GM21381 (cell line): ENCODE data around the gene ARRB1.

Experiments used
- ATAC-seq: cut with Tn5 transposase; IDR thresholded peaks from one replicate; pipeline ENCODE4 v1.9.1; 2021; ENCODE audit warnings: mild to moderate bottlenecking, moderate library complexity; ENCODE audit not compliant: unreplicated experiment

ARRB1 gene

DNA sequence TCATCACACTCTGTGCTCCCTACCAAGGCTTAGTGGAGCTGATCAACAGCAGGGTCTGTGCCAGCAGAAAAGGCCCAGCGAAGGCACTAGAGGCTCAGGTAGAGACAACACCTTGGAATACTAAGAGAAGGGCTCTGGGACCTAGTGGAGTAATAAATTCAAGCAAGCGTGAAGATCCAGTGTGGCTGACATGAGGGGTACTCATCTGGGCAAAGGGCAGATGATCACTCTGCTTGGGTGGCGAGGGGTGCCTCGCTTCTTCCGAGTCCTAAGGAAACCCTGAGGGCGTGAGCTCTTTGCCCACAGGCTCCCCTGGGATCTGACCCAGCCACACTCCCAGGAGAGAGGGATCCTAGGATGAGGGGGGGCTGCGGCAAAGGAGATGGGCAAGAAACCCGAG is 114.4 kb downstream of the ARRB1 start:
- ATAC-seq: no peak

DNA sequence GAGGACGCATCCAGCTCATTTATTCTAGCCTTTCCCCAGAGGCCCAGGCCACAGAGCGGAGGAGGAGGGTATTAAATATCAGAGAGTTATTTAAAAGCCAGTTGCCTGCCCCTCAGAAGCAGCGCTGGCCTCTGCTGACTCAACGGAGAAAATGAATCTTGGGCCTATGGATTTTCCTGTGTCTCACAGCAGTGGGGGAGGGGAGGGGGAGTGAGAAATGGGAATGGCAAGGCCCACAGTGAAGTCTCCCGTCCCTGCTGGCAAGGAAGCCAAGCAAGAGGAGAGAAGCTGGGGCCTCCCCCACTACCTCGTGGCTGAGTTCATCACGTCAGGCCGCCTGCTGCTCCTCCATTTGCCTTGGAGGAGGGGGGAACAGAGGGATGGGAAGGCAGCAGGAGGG is 115.4 kb downstream of the ARRB1 start:
- ATAC-seq: no peak

DNA sequence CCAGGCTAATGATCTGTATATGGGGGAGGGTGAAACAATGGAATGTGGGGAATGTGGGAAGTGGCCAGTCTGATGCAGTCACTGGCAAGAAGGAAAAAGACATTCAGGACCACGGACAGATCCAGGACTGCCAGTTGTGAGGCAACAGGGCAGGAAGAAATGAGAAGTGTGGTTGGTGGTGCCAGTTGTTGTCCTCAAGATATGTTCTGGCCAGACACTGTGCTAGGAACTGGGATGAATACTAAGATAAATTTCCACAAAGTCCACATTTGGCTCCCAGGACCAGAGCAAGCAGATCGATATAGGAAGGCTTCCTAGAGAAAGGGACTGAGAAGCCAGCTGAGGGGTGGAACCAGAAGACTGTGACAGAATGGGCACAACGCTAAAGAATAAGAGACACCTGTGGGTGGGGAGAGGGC is 117.7 kb downstream of the ARRB1 start:
- ATAC-seq: no peak

DNA sequence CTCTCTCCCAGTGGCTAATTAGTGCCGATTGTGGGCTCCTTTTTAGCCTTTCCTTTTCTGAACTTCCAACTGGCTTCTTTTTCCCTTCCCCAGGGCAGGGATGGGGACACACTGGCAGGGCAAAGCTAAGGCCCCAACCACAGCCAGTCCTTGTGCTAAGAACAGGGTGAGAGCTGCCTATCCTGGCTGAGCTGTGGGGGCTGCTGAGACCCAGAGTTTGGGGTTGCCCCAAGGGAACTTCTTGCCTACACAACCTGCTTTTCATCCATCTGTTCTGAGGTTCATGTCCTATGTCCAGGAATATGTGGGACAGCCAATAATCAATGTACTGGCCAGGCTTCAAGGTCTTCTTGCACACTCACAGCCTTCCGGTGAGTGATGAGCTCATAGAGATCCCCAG is 120.8 kb downstream of the ARRB1 start:
- ATAC-seq: no peak

DNA sequence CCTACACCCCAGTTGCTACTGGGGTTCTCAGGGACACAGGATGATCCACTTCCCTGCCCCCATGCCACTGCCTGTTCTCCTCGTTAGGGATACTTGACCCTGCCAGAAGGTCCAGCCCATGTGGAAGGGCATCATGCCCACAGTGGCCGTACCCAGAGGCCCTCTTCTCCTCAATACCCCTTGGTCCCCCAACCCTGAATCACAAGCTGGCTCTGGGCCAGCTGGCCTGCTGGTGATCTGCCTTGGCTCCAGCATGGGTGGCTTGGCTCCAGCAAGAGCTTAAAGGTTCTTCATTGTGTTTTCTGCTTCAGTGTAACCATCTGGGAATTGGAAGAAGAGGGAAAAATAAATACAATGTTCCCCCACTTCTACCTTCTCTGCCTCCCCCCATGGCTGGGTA is 122.0 kb downstream of the ARRB1 start:
- no peak for ATAC-seq

DNA sequence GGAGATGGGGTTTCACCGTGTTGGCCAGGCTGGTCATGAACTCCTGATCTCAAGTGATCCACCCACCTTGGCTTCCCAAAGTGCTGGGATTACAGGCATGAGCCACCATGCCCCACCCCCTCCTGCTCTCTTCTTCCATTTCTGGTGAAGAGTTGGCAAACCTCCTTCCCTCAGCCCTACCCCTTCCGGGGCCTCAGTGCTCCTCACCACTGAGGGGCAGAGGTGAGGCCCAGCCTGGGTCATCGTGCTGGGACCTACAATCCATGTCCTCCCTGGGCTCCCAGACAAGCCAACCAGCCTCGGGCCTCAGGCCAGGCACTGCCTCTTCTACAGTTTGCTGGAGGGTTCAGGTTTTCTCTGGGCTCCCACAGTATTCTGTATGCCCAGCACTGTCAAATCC is 125.7 kb downstream of the ARRB1 start:
- no peak for ATAC-seq

DNA sequence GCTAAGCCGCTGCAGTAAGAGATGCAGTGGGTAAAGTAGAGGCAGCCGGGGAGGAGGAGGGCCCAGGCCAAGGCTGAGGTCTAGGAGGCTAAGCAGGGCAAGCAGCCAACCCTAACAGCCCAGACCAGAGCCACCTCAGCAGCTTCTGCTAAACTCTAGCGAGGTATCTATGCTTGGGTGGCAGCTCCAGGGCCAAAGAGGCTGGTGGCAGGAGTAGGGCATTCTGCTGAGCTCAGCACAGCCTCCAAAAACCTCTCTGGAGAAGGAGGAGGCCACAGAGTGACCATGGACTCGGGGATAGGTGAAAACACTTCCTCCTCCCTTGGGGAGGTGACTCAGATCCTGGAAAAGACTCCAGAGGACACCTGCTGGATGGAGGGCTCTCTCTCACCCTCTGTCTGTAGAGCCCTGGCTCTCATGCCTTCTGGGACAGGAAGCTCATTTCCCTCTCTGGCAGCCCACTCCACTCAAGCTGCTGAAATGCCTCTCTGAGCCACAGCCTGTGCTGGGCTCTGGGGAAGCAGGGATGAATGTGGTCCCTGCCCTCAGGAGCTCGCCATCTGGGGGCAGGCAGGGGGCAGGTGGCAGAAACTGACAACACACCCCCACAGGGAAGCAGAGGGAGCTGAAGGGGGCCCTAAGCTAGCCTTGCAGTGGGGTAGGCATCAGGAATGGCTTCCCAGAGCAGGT is 127.4 kb downstream of the ARRB1 start:
- ATAC-seq: no peak

DNA sequence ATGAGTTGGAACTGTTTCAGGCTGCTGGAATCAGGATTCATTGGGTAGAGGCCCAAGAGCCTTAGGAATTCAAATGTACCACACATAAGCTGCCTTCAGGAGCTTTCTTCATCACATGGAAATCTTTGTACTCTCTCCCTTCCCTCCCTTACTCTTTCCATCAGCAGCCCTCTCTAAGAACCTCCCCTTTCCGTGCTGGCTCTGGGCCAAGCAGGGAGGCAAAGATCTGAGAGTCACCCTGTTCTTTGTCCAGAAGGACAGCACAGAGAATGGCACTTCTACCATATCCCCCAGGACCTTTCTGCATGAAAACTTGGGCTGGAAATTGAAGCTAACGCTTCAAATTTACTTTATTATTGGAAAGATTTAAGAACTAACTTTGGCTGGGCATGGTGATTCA is 131.6 kb downstream of the ARRB1 start:
- no peak for ATAC-seq

DNA sequence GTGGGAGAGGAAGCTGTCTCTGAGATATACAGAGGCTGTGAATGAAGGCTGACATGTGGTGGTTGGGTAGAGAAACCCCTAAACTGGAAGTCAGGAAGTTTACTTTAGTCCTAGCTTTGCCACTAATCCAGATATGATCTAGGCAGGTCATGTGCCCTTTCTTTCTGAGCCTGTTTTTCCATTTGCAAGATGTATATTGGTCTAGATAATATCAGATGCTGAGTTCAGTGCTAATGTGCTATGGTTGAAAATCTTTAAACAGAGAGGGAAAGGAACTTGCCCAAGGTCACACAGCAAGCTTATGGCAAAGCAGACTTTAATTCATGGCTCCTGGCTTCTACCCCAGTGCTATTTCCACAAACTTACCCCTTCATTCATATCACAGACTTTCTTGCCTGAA is 136.6 kb downstream of the ARRB1 start:
- ATAC-seq: no peak

DNA sequence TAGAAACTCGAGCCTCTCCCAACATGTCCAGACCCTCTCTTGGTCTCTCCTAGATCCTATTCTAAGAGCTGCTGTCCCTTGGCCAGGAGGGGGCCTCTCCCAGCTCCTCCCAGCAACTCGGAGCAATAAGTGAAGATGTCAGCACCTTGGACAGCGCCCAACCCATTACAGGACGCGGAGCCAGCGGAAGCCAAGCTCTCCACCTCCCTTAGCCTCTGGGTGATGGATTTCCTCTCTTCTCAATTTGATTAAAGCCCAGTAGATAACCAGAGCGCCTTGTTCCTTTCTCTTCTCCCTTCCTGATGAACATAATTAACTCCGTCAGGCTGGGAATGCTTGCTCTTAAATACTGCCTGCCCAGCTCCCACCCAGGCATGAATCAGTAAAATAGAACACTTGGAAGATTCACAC is 137.0 kb downstream of the ARRB1 start:
- ATAC-seq: no peak
